Measurements from ENCODE around the gene TMEM63A. TPM values are rescaled to one million over a fixed set of nuclear protein-coding genes. Genes with fewer than 3 reads are reported as not detected.

The TMEM63A gene
- total RNA-seq, 1 donor from 2014 or later, result 24.8 TPM

DNA sequence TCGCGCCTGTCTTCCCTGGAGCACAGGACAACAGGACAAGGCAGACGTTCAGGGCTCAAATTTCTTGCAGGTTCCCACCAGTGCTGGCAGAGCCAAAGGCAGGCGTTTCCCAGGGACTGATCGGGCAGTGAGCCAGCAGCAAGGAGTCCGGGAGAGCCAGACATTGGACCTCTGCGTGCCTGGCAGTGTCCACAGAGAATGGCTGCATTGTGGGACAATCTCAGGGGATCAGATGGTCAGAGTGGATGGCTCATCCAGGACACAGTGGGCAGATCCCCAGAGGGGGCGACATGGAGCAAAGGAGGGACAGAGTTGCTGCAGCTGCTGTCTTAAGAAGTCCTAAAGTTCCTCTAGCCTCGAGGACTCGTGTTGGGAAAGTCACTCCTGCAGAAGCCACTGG, 4.6 kb downstream of the TMEM63A start:
- peak; percentile 65 for DNase-seq (ENCODE audit: low read depth, low spot score)
- H3K4me1 Mint-ChIP-seq, result peaks cover 28% of the 10 kb centered on the region
- no peaks in the 10 kb centered on the region for H3K36me3 Mint-ChIP-seq (ENCODE audit: low read depth)
- peaks cover 2% of the 10 kb centered on the region for H3K27me3 Mint-ChIP-seq (ENCODE audit: low read depth)
- peak overlapping the region; percentile 76 for H3K4me3 Mint-ChIP-seq
- TF ChIP-seq, protein P1, sequence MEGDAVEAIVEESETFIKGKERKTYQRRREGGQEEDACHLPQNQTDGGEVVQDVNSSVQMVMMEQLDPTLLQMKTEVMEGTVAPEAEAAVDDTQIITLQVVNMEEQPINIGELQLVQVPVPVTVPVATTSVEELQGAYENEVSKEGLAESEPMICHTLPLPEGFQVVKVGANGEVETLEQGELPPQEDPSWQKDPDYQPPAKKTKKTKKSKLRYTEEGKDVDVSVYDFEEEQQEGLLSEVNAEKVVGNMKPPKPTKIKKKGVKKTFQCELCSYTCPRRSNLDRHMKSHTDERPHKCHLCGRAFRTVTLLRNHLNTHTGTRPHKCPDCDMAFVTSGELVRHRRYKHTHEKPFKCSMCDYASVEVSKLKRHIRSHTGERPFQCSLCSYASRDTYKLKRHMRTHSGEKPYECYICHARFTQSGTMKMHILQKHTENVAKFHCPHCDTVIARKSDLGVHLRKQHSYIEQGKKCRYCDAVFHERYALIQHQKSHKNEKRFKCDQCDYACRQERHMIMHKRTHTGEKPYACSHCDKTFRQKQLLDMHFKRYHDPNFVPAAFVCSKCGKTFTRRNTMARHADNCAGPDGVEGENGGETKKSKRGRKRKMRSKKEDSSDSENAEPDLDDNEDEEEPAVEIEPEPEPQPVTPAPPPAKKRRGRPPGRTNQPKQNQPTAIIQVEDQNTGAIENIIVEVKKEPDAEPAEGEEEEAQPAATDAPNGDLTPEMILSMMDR (conservative IDR thresholded peaks at IDR 0.05), result peak; percentile 53
- no peak overlapping the region for H3K27ac Mint-ChIP-seq (ENCODE audit: unreplicated experiment)
- H3K9me3 Mint-ChIP-seq, result no peaks in the 10 kb centered on the region

DNA sequence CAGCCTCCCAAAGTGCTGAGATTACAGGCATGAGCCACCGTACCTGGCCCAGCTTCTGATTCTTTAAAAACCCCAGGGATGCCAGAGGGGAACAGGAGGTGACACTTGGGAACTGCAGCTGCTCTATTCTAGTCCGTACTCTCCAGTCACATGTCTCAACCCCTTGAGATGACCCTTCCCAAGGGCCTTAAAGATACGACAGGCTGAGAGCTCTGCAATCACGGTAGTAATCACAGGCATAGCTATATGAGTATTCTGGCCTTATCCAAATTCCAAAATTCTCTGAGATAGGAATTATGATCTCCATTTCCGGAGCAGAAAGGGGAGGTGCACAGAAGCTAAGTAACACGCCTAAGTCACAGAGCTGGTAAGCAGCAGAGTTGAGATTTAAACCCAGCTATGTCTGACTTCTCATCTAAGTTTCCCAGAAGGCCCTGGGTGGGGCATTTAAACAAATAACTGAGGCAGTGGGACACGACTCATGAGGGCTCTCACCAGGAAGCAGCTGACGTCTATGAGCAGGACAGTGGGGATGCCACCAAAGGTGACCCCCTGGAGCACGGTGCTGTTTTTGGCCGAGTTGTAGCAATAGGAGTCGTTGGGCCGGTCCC, 5.2 kb downstream of the TMEM63A start:
- peaks cover 2% of the 10 kb centered on the region for H3K27me3 Mint-ChIP-seq (ENCODE audit: low read depth)
- no peaks in the 10 kb centered on the region for H3K36me3 Mint-ChIP-seq (ENCODE audit: low read depth)
- H3K27ac Mint-ChIP-seq (ENCODE audit: unreplicated experiment), result no peak overlapping the region
- TF ChIP-seq, protein P1 (conservative IDR thresholded peaks at IDR 0.05), result no peak
- no peak for DNase-seq (ENCODE audit: low read depth, low spot score)
- H3K4me1 Mint-ChIP-seq, result peaks cover 28% of the 10 kb centered on the region
- H3K4me3 Mint-ChIP-seq, result no peak overlapping the region
- no peaks in the 10 kb centered on the region for H3K9me3 Mint-ChIP-seq

DNA sequence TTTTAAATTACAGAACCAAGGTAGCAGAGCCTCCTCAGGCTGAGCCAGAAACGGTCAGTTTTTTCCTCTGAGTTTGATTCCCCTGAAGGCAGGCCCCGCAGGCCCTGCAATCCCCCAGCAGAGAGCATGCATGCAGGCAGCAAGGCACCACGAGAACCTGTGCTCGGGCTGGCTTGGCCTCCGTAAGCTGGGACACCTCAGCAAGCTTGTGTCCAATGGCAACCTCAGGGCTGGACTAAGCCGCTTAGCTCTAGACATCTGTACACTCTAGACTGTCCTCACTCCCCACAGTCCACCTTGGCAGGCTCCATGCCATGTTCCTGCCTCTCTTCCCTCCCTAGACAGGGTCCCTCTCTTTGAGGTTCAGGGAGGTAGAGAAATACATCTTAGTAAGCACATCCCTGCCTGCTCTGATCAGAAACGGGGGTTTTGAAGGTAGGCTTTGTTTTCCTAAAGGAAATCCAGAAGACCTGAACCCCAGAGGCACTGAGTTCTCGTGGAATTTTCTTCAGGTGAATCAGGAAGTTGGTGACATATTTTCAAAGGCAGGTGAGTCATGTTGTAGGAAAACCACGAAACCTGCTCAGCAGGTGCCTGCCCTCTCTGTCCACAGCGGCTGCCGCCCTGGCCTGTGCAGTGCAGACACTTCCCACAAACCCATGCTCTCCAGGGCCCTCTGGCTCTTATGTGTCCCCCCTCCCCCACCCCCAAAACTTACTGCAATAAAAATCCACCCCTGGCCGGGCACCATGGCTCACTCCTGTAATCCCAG, 7.0 kb downstream of the TMEM63A start:
- Mint-ChIP-seq H3K9me3 (no peaks in the 10 kb centered on the region), H3K27me3 (ENCODE audit: low read depth) (no peaks in the 10 kb centered on the region), H3K4me1 (peaks cover 22% of the 10 kb centered on the region), H3K36me3 (ENCODE audit: low read depth) (no peaks in the 10 kb centered on the region), H3K4me3 (no peak overlapping the region), H3K27ac (ENCODE audit: unreplicated experiment) (no peak overlapping the region)
- TF ChIP-seq, protein P1 (conservative IDR thresholded peaks at IDR 0.05), result no peak
- DNase-seq (ENCODE audit: low read depth, low spot score), result no peak

DNA sequence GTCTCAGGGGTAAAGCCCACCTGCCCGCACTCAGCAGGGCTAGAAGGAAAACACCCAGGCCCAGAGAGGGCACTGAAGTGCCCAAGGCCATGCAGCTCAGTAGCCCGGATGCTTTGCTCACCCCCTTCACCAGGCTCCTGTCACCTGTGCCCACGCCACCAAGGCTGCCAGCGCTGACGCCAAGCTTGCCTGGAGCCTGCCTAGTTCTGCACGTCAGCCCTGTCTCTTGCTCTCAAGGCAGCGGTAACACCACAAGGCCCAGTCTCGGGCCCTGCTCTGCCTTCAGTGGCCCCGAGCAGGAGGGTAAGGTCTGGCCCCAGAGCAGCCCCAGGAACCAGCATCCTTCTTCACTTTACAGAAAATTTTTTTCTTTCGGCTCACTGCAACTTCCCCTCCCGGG, 7.7 kb downstream of the TMEM63A start:
- TF ChIP-seq, protein P1 (conservative IDR thresholded peaks at IDR 0.05), result no peak
- H3K27ac Mint-ChIP-seq (ENCODE audit: unreplicated experiment), result no peak overlapping the region
- H3K9me3 Mint-ChIP-seq, result no peaks in the 10 kb centered on the region
- no peak overlapping the region for H3K4me3 Mint-ChIP-seq
- no peaks in the 10 kb centered on the region for H3K36me3 Mint-ChIP-seq (ENCODE audit: low read depth)
- H3K4me1 Mint-ChIP-seq, result peaks cover 14% of the 10 kb centered on the region
- no peak for DNase-seq (ENCODE audit: low read depth, low spot score)
- no peaks in the 10 kb centered on the region for H3K27me3 Mint-ChIP-seq (ENCODE audit: low read depth)

DNA sequence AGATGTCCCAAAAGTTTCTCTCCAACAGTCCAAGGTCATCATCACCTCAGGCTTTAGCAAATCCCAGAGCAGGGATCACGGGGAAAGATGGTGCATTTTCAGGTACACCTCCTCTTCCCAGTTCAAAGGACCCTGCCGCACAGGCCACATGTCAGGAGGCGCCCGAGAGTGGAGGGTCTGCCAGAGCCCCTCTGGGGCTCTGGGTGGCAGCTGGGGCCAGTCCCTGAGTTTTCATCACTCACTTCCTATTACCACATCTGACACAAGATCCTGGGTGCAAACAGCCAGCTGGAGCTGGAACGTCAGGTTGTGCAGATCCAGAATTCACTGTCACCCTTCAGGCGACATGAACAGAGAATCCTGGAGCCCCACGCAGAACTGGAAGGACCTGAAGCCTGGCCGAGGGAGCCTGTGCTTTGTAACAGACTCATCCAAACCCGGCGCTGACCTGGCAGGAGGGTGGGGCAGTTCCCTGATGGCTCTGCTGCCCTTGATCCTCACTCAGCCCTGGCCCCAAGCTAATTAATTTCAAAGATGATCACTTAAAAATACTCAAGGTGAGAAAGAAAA, 8.8 kb downstream of the TMEM63A start:
- no peak overlapping the region for H3K27ac Mint-ChIP-seq (ENCODE audit: unreplicated experiment)
- no peaks in the 10 kb centered on the region for H3K36me3 Mint-ChIP-seq (ENCODE audit: low read depth)
- TF ChIP-seq, protein P1 (conservative IDR thresholded peaks at IDR 0.05), result no peak
- no peaks in the 10 kb centered on the region for H3K9me3 Mint-ChIP-seq
- peaks cover 8% of the 10 kb centered on the region for H3K4me1 Mint-ChIP-seq
- DNase-seq (ENCODE audit: low read depth, low spot score), result no peak
- H3K27me3 Mint-ChIP-seq (ENCODE audit: low read depth), result no peaks in the 10 kb centered on the region
- no peak overlapping the region for H3K4me3 Mint-ChIP-seq
